Caco-2 (cell line): ENCODE measurements around the gene FAM9C. TPM values are rescaled to one million over a fixed set of nuclear protein-coding genes. Genes with fewer than 3 reads are reported as not detected.

Experiments
- BruUV-seq: library from RNA; stranded (reverse); fragments of 400-500 nt; replicated peaks from 2 replicates; lab custom pipeline; 2021; lab: Mats Ljungman, UMichigan
- CTCF ChIA-PET: fragments of 300-600 bp; sonication (Branson Sonifier 250); formaldehyde crosslinking; loops from one replicate; lab custom pipeline; 2022; ENCODE audit warnings: antibody characterized with exemption; lab: Charles Lee
- POLR2A ChIA-PET: fragments of 300-600 bp; sonication (Branson Sonifier 250); formaldehyde crosslinking; loops from one replicate; lab custom pipeline; 2022; ENCODE audit warnings: antibody characterized with exemption; lab: Charles Lee
- DNase-seq, 2 experiments: peaks; one replicate each; pipeline versions ENCODE4 v3.0.0 to v3.0.0-alpha.2; 2020 to 2022
- H3K27me3 ChIP-seq: replicated peaks from 2 replicates; pipeline ENCODE4 v1.6.0; 2011; ENCODE audit warnings: low read length; ENCODE audit not compliant: control insufficient read depth, insufficient read depth
- H3K36me3 ChIP-seq: 2 replicates; pipeline ENCODE4 v1.5.1; 2011; ENCODE audit warnings: low read length; ENCODE audit not compliant: control insufficient read depth, insufficient read depth
- H3K4me1 ChIP-seq: fragments of 250-450 bp; sonication (Bioruptor Pico); 2 replicates; pipeline ENCODE4 v1.5.1; 2020; ENCODE audit warnings: mild to moderate bottlenecking
- H3K4me3 ChIP-seq: 2 replicates; pipeline ENCODE4 v1.5.1; 2011; ENCODE audit warnings: low read depth, mild to moderate bottlenecking, control low read depth, low read length
- H3K9me3 ChIP-seq: fragments of 250-450 bp; sonication (Bioruptor Pico); 2 replicates; pipeline ENCODE4 v1.5.1; 2020; ENCODE audit warnings: mild to moderate bottlenecking, moderate library complexity
- H3K27ac Mint-ChIP-seq: one replicate; pipeline ENCODE4 v1.8.0; 2022; ENCODE audit warnings: mixed read lengths; ENCODE audit not compliant: unreplicated experiment
- H3K27me3 Mint-ChIP-seq: one replicate; pipeline ENCODE4 v1.8.0; 2022; ENCODE audit warnings: mixed read lengths; ENCODE audit not compliant: insufficient read depth, unreplicated experiment
- H3K36me3 Mint-ChIP-seq: one replicate; pipeline ENCODE4 v1.8.0; 2022; ENCODE audit warnings: mild to moderate bottlenecking, mixed read lengths; ENCODE audit not compliant: insufficient read depth, unreplicated experiment
- H3K4me1 Mint-ChIP-seq: one replicate; pipeline ENCODE4 v1.8.0; 2022; ENCODE audit warnings: low read depth, mixed read lengths; ENCODE audit not compliant: unreplicated experiment
- H3K4me3 Mint-ChIP-seq: one replicate; pipeline ENCODE4 v1.8.0; 2022; ENCODE audit warnings: mild to moderate bottlenecking, moderate library complexity, mixed read lengths; ENCODE audit not compliant: unreplicated experiment
- H3K9me3 Mint-ChIP-seq: one replicate; pipeline ENCODE4 v1.8.0; 2022; ENCODE audit warnings: mixed read lengths; ENCODE audit not compliant: unreplicated experiment
- CTCF ChIP-seq, 2 experiments: fragments of 200-600 bp in 1 of 2; IDR thresholded peaks; 1 replicate in 1 of 2; 2 replicates in 1 of 2; pipeline versions ENCODE4 v1.5.1 to v1.8.0; 2011 to 2022; ENCODE audit warnings: antibody characterized with exemption in 1 of 2, control low read depth in 1 of 2, inconsistent platforms in 1 of 2, low read depth in 1 of 2, low read length in 1 of 2, mild to moderate bottlenecking in 1 of 2, moderate library complexity in 1 of 2; ENCODE audit not compliant: insufficient read depth in 1 of 2, severe bottlenecking in 1 of 2, unreplicated experiment in 1 of 2
- intact Hi-C: fragments of 100-400 bp; cut with micrococcal nuclease; formaldehyde crosslinking; loops from one replicate; pipeline ENCODE4 v1.10.0; 2022; ENCODE audit not compliant: unreplicated experiment
- total RNA-seq: library from RNA; stranded (reverse); gene quantifications from 2 replicates; pipeline ENCODE4 v1.2.3, GENCODE V29; 2022

Gene FAM9C
- total RNA-seq, 1 experiment from 2014 or later, result not detected

GRCh38 chrX:13050151-13050550, 5.7 kb upstream of the FAM9C start:
- Mint-ChIP-seq H3K9me3 (no peaks in the 10 kb centered on the region), H3K27ac (no peak overlapping the region), H3K4me1 (no peaks in the 10 kb centered on the region), H3K4me3 (no peak overlapping the region), H3K36me3 (no peaks in the 10 kb centered on the region), H3K27me3 (no peaks in the 10 kb centered on the region)
- no peaks in the 10 kb centered on the region for H3K4me1 ChIP-seq
- ChIA-PET CTCF (no interaction called here), POLR2A (no interaction called here)
- DNase-seq, result no peak
- no peaks in the 10 kb centered on the region for H3K27me3 ChIP-seq
- H3K9me3 ChIP-seq, result no peaks in the 10 kb centered on the region
- TF ChIP-seq CTCF (IDR thresholded peaks at IDR 0.05; ENCODE audit: insufficient read depth in 1 of 2, low read depth in 1 of 2, low read length in 1 of 2, severe bottlenecking in 1 of 2, unreplicated experiment in 1 of 2), result no peak
- intact Hi-C loops, result no loop called here
- H3K36me3 ChIP-seq, result no peaks in the 10 kb centered on the region
- no peak overlapping the region for H3K4me3 ChIP-seq
- no TSS peak for BruUV-seq

GRCh38 chrX:13048280-13048679, 3.9 kb upstream of the FAM9C start:
- CTCF ChIA-PET, result no interaction called here
- H3K27ac Mint-ChIP-seq, result no peak overlapping the region

GRCh38 chrX:13047759-13048158, 3.3 kb upstream of the FAM9C start:
- no peaks in the 10 kb centered on the region for H3K27me3 Mint-ChIP-seq
- no peak overlapping the region for H3K27ac Mint-ChIP-seq
- Histone ChIP-seq H3K36me3 (no peaks in the 10 kb centered on the region), H3K27me3 (no peaks in the 10 kb centered on the region), H3K9me3 (no peaks in the 10 kb centered on the region), H3K4me3 (no peak overlapping the region), H3K4me1 (no peaks in the 10 kb centered on the region)
- H3K9me3 Mint-ChIP-seq, result no peaks in the 10 kb centered on the region
- H3K36me3 Mint-ChIP-seq, result no peaks in the 10 kb centered on the region
- intact Hi-C loops, result no loop called here
- ChIA-PET POLR2A (no interaction called here), CTCF (no interaction called here)
- no peaks in the 10 kb centered on the region for H3K4me1 Mint-ChIP-seq
- H3K4me3 Mint-ChIP-seq, result no peak overlapping the region
- no peak for TF ChIP-seq CTCF (IDR thresholded peaks at IDR 0.05; ENCODE audit: insufficient read depth in 1 of 2, low read depth in 1 of 2, low read length in 1 of 2, severe bottlenecking in 1 of 2, unreplicated experiment in 1 of 2)
- no TSS peak for BruUV-seq
- no peak for DNase-seq

More at GRCh38 chrX:13048280-13048679, 3.9 kb upstream of the FAM9C start:
- H3K27me3 Mint-ChIP-seq, result no peaks in the 10 kb centered on the region
- no peaks in the 10 kb centered on the region for H3K4me1 ChIP-seq
- no TSS peak for BruUV-seq
- no peak overlapping the region for H3K4me3 ChIP-seq
- no peaks in the 10 kb centered on the region for H3K27me3 ChIP-seq
- DNase-seq, result no peak
- H3K4me1 Mint-ChIP-seq, result no peaks in the 10 kb centered on the region
- no peak for TF ChIP-seq CTCF (IDR thresholded peaks at IDR 0.05; ENCODE audit: insufficient read depth in 1 of 2, low read depth in 1 of 2, low read length in 1 of 2, severe bottlenecking in 1 of 2, unreplicated experiment in 1 of 2)
- H3K9me3 Mint-ChIP-seq, result no peaks in the 10 kb centered on the region
- no peaks in the 10 kb centered on the region for H3K36me3 Mint-ChIP-seq
- H3K4me3 Mint-ChIP-seq, result no peak overlapping the region
- no peaks in the 10 kb centered on the region for H3K9me3 ChIP-seq
- intact Hi-C loops, result no loop called here
- no peaks in the 10 kb centered on the region for H3K36me3 ChIP-seq
- POLR2A ChIA-PET, result no interaction called here
